ENCODE measurements around the gene PCBP3.

DNA sequence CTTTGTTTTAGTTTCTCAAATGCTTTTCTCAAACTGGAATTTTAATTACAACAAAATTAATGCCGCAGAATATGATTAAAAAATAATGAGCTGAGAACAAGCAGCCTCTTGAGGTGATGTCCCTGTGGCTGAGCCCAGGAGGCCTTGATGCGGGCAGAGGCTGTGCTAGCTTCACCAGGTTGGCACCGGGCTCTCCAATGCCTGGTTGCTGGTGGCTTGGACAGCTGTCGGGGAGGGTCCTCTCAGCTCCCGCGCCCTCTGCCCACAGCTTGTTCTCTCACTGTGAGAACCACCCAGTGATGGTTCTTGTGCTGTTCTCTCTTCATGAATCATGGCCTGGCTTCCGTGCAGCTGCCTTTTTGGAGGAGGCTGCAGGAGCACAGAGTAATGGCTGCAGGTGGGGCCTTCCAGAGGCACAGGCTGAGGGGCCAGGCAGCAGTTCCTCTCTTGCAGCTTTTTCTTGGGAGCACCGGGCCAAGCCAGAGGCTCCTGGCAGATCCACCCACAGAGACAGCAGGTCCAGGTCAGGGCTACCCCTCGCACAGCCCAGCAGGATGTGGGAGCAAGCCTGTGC lies 156.3 kb downstream of the PCBP3 start:
- TF ChIP-seq, protein P1, sequence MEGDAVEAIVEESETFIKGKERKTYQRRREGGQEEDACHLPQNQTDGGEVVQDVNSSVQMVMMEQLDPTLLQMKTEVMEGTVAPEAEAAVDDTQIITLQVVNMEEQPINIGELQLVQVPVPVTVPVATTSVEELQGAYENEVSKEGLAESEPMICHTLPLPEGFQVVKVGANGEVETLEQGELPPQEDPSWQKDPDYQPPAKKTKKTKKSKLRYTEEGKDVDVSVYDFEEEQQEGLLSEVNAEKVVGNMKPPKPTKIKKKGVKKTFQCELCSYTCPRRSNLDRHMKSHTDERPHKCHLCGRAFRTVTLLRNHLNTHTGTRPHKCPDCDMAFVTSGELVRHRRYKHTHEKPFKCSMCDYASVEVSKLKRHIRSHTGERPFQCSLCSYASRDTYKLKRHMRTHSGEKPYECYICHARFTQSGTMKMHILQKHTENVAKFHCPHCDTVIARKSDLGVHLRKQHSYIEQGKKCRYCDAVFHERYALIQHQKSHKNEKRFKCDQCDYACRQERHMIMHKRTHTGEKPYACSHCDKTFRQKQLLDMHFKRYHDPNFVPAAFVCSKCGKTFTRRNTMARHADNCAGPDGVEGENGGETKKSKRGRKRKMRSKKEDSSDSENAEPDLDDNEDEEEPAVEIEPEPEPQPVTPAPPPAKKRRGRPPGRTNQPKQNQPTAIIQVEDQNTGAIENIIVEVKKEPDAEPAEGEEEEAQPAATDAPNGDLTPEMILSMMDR (IDR thresholded peaks at IDR 0.05), result no peak
- no peak for TF ChIP-seq POLR2A (IDR thresholded peaks at IDR 0.05)
